ENCODE results near the gene AGO4.
"Not testable (repeated sequence)": the region's sequence is repeated elsewhere in the genome, so short reads cannot be mapped to it uniquely, and the experiment has no call there.

AGO4 gene

DNA sequence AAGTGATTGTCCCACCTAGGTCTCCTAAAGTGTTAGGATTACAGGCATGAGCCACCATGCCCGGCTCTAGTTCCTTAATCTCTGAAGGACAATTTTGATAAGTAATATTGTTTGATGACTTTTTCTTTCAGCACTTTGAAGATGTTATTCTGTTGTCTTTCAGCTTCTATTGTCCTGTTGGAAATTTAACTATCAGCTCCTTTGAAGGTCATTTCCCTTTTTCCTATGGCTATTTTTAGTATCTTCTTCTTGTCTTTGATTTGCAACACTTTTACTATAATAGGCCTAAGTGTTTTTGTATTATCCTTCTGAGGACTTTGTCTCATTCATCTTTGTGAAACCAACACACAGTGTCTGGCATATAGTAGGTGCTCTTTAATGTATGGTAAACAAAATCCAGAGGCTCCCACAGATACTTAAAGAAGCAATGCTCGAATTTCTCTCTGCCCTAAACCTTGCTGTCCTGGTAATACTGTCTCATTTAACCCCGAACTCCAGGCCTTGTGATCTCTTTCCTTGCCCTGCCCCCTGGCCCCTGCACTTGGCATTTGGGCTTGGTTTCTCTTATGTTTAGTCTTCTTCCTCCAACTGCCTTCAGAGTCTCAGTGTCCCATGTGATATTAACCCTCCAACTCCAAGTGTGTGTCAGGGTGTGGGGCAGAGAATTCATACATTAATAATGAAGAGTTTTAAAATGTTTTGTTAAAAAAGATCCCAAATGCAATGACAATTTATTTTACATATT, 56.2 kb downstream of the AGO4 start:
- no peak for DNase-seq (ENCODE audit: low read depth in 2 of 2)

DNA sequence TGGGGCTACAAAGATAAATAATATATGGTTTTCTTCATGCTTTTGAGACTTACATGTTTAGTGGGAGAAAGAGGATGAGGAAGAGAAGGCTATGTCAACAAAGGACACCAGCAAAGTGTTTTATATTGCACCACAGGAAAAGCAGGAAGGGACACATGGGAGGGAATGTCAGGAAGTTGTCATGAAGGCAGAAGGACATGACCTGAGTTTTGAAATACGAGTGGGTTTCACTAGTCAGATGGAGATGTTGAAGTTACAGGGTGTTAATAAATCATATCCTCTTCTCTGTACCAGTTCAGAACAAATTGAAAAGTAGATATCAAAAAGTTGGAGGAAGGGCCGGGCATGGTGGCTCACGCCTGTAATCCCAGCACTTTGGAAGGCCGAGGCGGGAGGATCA, 57.0 kb downstream of the AGO4 start:
- DNase-seq (ENCODE audit: low read depth in 2 of 2) = no peak

DNA sequence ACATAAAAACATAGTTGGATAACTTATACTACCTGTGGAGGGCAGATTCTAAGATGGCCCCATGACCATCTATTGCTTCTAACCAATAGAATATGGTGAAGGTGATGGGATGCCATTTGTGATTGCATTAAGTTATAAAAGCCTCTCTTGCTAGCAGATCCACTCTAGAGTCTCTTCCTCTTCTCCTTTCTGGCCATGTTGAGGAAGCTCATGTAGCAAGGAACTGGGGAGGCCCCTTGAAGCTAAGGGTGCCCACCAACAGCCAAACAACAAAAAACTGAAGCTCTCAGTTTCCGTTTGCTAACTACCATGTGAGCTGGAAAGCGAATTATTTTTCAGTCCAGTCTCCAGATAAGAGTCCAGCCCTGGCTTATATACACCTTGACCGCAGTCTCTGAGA, 59.2 kb downstream of the AGO4 start:
- no peak for DNase-seq (ENCODE audit: low read depth in 2 of 2)

DNA sequence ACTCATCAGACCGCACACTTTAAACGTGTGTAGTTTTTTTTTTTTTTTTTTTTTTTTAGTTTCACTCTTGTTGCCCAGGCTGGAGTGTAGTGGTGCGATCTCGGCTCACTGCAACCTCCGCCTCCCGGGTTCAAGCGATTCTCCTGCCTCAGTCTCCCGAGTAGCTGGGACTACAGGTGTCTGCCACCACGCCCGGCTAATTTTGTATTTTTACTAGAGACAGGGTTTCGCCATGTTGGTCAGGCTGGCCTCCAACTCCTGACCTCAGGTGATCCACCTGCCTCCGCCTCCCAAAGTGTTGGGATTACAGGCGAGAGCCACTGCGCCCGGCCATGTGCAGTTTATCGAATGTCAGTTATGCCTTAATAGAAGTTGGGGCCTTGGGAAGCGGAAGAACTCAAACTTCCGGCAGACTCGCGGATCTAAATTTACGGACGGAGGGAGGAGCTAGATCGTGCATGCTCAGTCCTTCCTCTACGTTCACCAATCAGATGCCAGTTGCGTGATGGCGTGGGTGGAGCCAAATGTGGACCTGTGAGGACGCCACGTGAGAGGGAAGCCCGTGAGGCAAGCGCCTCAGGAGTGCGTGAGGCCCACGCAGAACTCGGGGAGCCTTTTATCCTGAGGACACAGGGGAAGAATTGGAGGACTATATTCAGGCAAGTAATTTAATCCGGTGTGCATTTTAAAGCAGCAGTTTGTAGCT, 61.6 kb downstream of the AGO4 start:
- DNase-seq (ENCODE audit: low read depth in 2 of 2) = not testable (repeated sequence)

DNA sequence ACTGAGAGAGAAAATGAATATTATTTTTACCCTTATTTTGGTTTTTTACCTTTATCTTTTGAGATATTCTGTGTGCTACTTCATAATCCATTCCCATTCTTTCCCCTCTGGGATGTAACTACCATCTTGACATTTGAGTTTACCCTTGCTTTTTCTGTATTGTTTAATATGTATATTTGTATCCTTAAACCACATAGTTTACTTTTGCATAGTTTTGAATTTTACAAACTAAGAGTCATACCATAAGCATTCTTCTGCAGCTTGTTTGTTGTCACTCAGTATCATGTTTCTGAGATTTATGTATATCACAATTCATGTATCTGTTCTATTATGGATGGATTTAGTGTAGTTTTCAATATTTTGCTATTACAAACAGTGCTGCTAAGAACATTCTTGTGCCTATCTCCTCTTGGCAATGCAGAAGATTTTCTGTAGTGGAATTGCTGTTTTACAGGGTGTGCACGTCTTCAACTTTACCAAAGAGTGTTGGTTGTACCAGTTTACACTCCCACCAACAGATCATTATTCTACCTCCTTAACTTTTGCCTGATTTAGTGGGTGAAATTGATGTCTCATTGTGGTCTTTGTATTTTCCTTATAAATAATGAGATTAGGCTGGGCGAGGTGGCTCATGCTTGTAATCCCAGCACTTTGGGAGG, 63.0 kb downstream of the AGO4 start:
- DNase-seq (ENCODE audit: low read depth in 2 of 2) = no peak

DNA sequence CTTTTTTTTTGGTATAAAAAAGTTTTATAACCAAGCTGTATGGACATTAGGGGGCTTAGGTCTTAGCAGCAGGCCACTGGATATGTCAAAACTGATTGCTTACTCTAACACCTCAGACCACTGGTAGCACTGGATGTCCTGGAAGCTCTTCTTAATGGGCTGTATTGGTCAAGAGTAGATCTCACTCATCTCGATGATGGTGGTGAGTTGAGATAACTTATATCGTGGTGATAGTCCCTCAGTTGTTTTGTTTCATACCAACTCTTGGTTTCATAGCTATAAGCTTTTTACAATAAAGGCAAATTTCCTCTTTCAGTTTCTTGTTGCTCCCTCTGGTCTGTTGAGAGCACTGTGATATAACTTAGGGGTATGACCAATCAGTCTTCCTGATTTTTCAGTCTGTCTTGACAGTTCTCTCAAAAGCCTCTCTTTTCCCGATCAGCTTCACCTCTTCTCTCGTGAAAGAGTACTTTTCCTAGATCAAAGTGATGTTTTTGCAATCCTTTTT, 65.5 kb downstream of the AGO4 start:
- DNase-seq (ENCODE audit: low read depth in 2 of 2) = no peak

DNA sequence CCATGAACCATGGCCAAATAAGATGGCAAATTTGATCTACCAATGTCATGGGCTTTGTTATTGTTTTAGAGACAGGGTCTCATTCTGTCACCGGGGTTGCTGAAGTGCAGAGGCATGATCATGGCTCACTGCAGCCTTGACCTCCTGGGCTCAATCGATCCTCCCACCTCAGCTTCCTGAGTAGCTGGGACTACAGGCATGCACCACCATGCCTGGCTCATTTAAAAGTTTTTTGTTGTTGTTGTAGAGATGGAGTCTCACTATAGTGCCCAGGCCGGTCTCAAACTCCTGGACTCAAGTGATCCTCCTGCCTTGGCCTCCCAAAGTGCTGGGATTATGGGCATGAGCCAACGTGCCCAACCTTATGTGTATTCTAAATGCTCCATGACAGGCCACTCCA, 66.3 kb downstream of the AGO4 start:
- DNase-seq (ENCODE audit: low read depth in 2 of 2) = not testable (repeated sequence)

DNA sequence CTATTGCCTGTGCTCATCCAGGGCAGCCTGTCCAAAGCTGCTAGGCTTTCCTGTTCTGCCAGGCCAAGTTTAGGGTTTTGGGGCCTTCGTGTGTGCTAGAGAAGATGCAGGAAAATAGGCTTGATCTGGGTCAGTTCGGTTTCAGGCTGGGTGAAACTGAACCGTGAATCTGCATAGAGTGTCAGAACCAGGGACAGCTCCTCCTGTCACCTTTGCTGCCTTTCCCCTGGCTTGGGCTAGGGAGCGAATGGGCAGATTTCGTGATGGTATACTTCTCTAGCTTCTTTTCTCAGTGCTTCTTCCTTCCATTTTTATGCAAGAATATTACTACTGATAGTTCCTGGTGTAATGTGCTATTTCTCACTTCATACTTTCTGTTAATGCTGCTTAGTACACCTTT, 69.2 kb downstream of the AGO4 start:
- DNase-seq (ENCODE audit: low read depth in 2 of 2) = no peak

DNA sequence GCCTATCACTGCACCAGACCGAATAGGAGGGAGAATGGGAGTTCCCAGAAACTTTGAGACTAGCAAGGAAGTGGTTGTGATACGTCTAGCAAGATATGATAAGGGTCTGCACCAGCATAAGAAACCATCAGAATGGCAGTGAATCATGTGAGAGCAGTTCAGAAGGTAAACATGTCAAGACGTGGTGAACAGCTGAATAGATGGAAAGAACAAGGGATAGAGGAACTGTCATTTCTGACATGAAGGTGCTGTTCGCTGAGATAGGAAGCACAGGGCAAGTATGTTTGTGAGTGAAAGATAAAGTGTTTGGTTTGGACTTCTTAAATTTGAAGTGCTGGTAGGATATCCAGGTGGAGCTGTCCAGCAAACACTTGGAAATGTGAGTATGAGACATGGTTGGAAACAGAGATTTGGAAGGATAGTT, 74.0 kb downstream of the AGO4 start:
- no peak for DNase-seq (ENCODE audit: low read depth in 2 of 2)

DNA sequence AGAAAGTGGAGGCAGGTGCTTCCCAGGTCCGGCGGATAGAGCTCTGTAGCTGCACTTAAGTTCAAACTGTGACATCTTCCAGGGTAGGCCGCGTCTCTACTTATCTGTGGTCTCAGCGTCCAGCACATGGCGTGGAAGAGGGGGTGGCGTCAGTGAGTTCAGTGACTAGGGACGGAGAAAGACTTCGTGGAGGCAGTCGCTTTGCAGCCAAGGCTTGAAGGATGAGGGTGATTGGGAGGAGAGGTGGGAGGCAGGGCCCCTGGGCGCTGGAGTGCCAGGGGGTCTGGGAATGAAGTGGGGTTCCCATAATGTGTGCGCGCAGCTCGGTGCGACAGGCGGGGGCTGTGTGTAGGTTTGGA, 74.7 kb downstream of the AGO4 start:
- no peak for DNase-seq (ENCODE audit: low read depth in 2 of 2)

DNA sequence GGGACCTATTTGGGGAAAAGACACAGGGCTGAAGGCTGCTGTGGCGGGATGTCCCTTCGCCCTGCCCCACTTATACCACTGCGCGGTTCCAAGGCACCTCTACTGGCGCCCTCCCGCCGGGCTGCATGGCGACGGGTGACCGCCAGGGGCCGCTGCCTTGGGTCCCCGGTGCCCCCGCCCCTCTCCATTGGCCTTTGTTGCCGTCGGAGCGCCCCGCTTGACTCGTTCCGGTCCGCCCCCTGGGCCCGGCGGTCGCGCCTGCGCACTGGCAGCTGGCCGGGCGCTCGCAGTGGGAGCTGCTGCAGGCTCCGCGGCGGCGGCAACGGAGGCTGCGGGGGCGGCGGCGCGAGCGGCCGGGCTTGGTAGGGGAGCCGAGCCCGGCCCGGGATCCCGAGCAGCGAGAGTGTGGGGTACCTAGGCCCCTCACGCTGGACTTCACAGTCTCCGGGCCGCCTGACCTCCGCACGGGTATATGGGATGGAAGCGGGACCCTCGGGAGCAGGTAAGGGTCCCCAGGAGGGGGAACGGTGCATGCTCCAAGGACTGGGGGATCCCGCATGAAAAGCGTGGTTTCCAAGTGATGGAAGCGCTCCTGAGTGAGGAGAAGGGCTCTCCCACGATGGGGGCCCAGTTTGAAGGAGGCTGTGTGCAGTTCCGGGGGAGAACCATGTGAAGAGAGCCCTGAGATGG, 75.3 kb downstream of the AGO4 start, which contains the start of gene AGO1:
Gene AGO1 (plus strand): TSS at position 265 of the 690 bp plus-strand sequence. CDS start 213 bp downstream, at position 478.
- peak; percentile 79 to 82 for DNase-seq (ENCODE audit: low read depth in 2 of 2)

DNA sequence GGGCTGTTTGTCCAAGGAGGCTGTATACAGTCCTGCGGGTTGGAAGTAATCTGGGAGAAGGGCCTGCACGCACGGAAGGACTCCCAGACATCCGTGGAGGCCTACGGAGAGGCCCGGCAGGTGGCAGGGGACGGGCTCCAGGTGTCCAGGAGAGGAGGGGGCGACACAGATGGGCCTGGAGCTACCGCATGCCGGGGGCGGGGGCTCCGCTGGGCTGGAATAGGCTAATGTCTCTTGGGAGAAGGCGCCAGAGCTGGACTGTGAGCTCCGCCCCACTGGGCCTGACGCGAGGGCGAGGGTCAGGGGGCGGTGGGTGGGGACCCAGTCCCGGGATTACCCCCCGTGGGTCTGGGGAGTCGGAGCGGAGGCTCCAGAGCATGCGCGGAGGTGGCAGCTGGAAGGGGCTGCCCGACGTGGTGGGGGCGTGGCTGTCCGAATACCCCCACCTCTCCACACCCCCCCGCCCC, 75.9 kb downstream of the AGO4 start:
- no peak for DNase-seq (ENCODE audit: low read depth in 2 of 2)

DNA sequence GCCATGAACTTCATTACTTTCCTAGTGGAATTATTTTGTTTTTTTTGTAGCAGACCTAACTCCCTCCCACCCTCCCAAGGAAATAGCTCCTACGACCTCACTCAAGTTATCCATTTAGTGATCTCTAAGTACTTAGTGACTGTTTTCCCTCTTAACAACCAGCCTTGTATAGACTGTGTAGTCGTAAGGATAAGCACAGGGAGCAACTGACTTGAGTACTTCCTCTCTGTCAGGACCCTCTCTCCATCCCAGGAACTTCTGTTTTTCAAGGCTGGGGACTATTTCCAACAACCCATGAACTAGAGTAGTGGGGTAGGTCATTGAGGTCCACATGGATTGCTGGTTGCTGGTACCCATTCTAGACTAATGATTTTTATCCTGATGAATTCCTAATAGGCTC, 77.1 kb downstream of the AGO4 start:
- no peak for DNase-seq (ENCODE audit: low read depth in 2 of 2)

DNA sequence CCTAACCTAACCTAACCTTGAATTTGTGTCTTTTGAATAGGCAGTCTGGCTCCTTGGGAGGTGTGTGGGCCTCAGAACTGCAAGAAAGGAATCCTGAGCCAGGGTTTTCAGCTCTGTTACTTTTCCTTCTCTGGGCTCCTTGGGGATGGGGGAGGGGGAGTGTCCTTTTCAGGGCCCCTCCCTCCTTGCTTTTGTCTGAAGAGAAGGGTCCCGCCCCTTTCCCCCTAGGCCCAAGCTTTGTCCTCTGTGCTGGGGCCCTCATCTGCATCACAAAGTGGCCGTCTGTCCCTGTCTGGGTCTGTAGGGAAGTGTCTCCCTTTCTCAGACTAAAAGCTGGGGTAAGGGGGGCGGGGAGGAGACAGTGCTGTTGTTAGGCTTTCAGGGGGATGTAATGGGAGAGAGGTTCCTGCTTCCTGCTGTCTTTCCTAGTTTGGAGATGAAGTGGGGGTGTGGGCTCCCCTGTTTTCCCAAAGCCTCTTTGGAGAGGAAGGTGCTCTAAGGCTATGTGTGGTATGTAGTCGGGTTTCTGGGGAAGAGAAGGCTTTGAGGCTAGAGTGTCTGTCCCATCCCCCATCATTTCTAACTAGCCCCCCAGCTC, 78.2 kb downstream of the AGO4 start:
- no peak for DNase-seq (ENCODE audit: low read depth in 2 of 2)

DNA sequence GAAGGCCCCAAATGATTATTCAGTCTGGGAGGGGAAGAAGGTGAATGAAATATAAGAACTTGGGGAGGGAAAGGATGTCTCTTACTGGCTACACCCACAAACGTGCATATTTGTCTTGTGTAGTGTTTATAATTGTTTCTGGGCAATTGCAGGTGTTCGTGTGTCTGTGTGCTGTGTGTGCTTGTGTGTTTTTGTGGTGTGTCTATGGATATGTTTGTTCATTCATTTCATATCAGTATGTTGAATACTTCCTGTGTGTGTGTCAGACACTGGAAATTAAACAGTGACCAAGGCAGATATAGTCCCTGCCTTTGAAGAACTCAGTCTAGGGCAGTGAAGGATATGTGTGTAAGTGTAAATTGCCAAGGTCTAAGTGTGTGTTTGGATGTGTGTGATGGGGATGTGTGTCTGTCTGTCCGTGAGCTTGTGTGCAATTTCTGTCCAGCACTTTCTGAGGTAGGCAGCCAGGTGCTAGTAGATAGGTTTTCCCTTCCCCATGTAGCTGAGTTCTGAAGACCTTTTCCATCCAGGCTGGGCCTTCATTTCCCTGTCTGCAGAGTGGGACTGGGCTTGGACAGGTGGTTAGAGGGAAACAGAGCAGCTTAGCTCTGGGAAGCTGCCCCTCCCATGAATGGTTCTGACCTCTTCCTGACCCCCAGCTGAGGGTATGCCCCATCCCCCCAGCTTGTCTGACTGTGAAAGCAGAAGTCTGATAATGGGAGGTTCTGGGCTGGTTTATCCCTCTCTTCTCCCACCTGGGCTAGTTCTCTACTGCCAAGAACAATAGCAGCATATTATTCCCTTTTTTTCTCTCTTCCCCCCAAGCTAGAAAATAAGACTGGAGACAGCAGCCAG, 79.0 kb downstream of the AGO4 start:
- DNase-seq (ENCODE audit: low read depth in 2 of 2) = no peak

DNA sequence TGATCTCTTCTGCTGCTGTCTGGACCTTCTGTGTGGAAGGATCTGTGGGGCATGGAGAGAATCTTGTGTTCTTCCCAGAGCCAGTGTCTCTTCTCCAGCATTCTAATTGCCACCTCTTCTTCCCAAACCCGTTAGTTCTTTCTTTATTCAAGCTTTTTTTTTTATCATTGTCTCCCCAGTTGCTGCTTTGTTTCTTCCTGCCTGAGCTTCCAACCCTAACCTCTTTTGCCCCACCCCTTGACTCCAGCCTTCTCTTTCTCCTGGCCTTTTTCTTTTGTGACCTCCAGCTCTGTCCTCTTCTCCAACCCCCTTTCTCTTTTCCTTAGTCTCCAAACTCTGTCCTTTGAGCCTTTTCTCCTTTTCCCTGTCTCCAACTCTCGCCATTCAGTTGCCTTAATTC, 79.7 kb downstream of the AGO4 start:
- no peak for DNase-seq (ENCODE audit: low read depth in 2 of 2)

DNA sequence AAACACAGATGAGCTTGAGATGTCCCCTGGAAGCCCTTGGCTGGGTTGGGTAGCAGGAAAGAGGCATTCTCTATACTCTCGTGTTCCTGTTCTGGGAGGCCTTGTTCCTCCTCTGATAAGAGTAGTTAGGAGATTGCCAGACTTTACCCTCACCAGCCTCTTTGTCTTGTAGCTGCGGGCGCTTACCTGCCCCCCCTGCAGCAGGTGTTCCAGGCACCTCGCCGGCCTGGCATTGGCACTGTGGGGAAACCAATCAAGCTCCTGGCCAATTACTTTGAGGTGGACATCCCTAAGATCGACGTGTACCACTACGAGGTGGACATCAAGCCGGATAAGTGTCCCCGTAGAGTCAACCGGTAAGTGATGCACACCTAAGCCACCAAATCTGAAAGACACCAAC, 80.4 kb downstream of the AGO4 start:
- no peak for DNase-seq (ENCODE audit: low read depth in 2 of 2)

DNA sequence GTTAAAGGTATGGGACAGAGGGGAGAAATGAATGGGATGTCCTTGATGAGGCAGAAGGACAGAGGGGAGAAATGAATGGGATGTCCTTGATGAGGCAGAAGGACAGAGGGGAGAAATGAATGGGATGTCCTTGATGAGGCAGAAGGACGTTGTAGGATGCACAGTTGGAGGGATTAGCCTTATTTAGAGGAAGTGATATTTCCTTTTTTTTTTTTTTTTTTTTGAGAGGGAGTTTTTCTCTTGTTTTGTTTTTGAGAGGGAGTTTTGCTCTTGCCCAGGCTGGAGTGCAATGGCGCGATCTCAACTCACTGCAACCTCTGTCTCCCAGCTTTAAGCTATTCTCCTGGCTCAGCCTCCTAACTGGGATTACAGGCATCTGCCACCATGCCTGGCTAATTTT, 81.2 kb downstream of the AGO4 start:
- DNase-seq (ENCODE audit: low read depth in 2 of 2) = not testable (repeated sequence)

DNA sequence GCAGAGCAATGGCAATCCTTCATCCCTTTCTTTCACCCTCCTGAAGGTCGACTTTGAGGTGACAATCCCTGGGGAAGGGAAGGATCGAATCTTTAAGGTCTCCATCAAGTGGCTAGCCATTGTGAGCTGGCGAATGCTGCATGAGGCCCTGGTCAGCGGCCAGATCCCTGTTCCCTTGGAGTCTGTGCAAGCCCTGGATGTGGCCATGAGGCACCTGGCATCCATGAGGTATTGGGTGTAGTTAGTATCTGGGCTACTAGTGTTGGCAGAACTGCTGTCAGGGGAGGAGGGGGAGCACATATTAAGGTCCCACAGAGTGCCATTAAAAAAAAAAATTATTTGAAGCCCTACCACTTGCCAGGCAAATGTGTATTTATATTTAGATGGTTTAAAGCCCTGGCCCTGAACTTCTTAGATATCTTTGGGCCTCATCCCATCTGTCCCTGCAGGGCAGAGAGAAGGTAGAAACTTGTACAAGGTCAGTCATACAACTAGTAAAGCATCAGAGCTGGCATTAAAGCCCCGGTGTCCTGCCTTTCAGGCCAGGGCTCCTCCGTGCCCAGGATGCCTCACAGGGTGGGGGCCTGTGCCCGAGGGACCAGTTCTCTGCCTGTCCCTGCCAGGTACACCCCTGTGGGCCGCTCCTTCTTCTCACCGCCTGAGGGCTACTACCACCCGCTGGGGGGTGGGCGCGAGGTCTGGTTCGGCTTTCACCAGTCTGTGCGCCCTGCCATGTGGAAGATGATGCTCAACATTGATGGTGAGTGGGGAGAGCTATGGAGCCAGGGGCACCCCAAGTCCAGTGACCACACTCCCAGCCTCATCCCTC, 85.4 kb downstream of the AGO4 start:
- no peak for DNase-seq (ENCODE audit: low read depth in 2 of 2)

DNA sequence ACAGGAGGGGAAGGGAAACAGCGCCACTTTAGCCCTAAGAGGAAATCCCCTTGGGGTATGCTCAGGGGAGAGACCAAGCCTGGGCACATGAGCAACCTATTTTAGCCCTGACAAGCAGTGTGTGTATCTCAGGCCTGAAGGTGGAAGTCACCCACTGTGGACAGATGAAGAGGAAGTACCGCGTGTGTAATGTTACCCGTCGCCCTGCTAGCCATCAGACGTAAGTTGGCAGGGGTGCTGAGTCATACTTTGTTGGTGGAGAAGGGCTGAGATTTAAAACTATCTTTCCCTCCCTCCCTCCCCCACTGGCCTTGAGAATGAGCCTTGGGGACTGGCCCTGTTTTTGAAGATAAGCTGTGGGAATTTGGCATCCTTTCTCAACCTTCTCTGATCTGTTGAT, 86.4 kb downstream of the AGO4 start:
- DNase-seq (ENCODE audit: low read depth in 2 of 2) = no peak
